SK-N-MC (cell line): ENCODE results near the gene CALN1.
"Not testable (repeated sequence)": the region's sequence is repeated elsewhere in the genome, so short reads cannot be mapped to it uniquely, and the experiment has no call there.

Source experiments
- DNase-seq: peaks from one replicate; pipeline ENCODE4 v3.0.0-alpha.2; 2011; ENCODE audit warnings: low read depth, low spot score
- H3K27ac ChIP-seq: fragments of 200-600 bp; sonication (generic); 2 replicates; pipeline ENCODE4 v1.5.1; 2016; ENCODE audit warnings: mixed run types
- H3K36me3 ChIP-seq: fragments of 200-600 bp; sonication (generic); 2 replicates; pipeline ENCODE4 v1.6.1; 2017; ENCODE audit warnings: antibody characterized with exemption, low read length, mixed read lengths; ENCODE audit not compliant: insufficient read depth
- H3K4me3 ChIP-seq: fragments of 200-600 bp; sonication (generic); 2 replicates; pipeline ENCODE4 v1.5.1; 2016
- H3K9ac ChIP-seq: fragments of 200-600 bp; sonication (generic); 2 replicates; pipeline ENCODE4 v1.8.0; 2017; ENCODE audit warnings: mixed run types, mixed read lengths; ENCODE audit not compliant: insufficient read length
- H3K9me3 ChIP-seq: fragments of 200-600 bp; sonication (generic); 2 replicates; pipeline ENCODE4 v1.6.1; 2017; ENCODE audit warnings: low read depth, mild to moderate bottlenecking, antibody characterized with exemption, low read length, moderate library complexity, mixed read lengths
- EZH2 ChIP-seq: fragments of 200-600 bp; sonication (generic); IDR thresholded peaks from one replicate; pipeline ENCODE4 v1.6.1; 2017; ENCODE audit warnings: antibody characterized with exemption
- FOXP2 ChIP-seq: optimal IDR thresholded peaks from 2 replicates; pipeline ENCODE3; 2011; ENCODE audit warnings: mild to moderate bottlenecking, moderate library complexity; ENCODE audit not compliant: insufficient read depth; ENCODE audit errors: extremely low read length, control extremely low read depth
- POLR2AphosphoS5 ChIP-seq: IDR thresholded peaks from 2 replicates; pipeline ENCODE4 v1.6.1; 2012; ENCODE audit warnings: mild to moderate bottlenecking, low read depth, low read length, borderline replicate concordance

Gene CALN1

GRCh38 chr7:71843676-71844075 is 568.5 kb downstream of the CALN1 start:
- TF ChIP-seq EZH2, result no peak
- no peak for TF ChIP-seq POLR2AphosphoS5
- TF ChIP-seq FOXP2, result no peak
- H3K27ac ChIP-seq, result no peak overlapping the region
- no peak for DNase-seq
- no peak overlapping the region for H3K4me3 ChIP-seq
- no peak overlapping the region for H3K9ac ChIP-seq
- no peaks in the 10 kb centered on the region for H3K36me3 ChIP-seq
- H3K9me3 ChIP-seq, result no peaks in the 10 kb centered on the region

GRCh38 chr7:71842786-71843185 is 569.4 kb downstream of the CALN1 start:
- H3K27ac ChIP-seq, result no peak overlapping the region
- no peak for TF ChIP-seq POLR2AphosphoS5
- no peak for TF ChIP-seq EZH2
- H3K4me3 ChIP-seq, result no peak overlapping the region
- H3K9me3 ChIP-seq, result no peaks in the 10 kb centered on the region
- H3K36me3 ChIP-seq, result no peaks in the 10 kb centered on the region
- no peak overlapping the region for H3K9ac ChIP-seq
- no peak for DNase-seq

- no peak overlapping the region for H3K27ac ChIP-seq
- no peak overlapping the region for H3K9ac ChIP-seq
- H3K9me3 ChIP-seq, result no peaks in the 10 kb centered on the region
- H3K36me3 ChIP-seq, result no peaks in the 10 kb centered on the region
- DNase-seq, result no peak
- no peak overlapping the region for H3K4me3 ChIP-seq
- no peak for TF ChIP-seq POLR2AphosphoS5
- no peak for TF ChIP-seq FOXP2
- TF ChIP-seq EZH2, result no peak
These were observed 569.8 kb downstream of the CALN1 start for GRCh38 chr7:71842381-71842780.

GRCh38 chr7:71835056-71835455 is 577.1 kb downstream of the CALN1 start:
- DNase-seq, result no peak
- Histone ChIP-seq H3K4me3 (no peak overlapping the region), H3K36me3 (no peaks in the 10 kb centered on the region), H3K9ac (no peak overlapping the region), H3K27ac (no peak overlapping the region), H3K9me3 (no peaks in the 10 kb centered on the region)
- TF ChIP-seq POLR2AphosphoS5 (no peak), EZH2 (no peak), FOXP2 (no peak)

GRCh38 chr7:71829515-71829914 is 582.6 kb downstream of the CALN1 start:
- Histone ChIP-seq H3K9me3 (no peaks in the 10 kb centered on the region), H3K27ac (no peak overlapping the region), H3K36me3 (no peaks in the 10 kb centered on the region), H3K4me3 (no peak overlapping the region), H3K9ac (no peak overlapping the region)
- no peak for DNase-seq
- TF ChIP-seq EZH2, result no peak
- TF ChIP-seq FOXP2, result no peak
- no peak for TF ChIP-seq POLR2AphosphoS5

GRCh38 chr7:71828361-71828760 is 583.8 kb downstream of the CALN1 start:
- DNase-seq, result no peak
- no peak for TF ChIP-seq FOXP2
- TF ChIP-seq POLR2AphosphoS5, result no peak
- no peak for TF ChIP-seq EZH2
- H3K27ac ChIP-seq, result no peak overlapping the region
- H3K9me3 ChIP-seq, result no peaks in the 10 kb centered on the region
- H3K4me3 ChIP-seq, result no peak overlapping the region
- no peaks in the 10 kb centered on the region for H3K36me3 ChIP-seq
- H3K9ac ChIP-seq, result no peak overlapping the region

- TF ChIP-seq EZH2, result no peak
- no peaks in the 10 kb centered on the region for H3K36me3 ChIP-seq
- DNase-seq, result no peak
- H3K4me3 ChIP-seq, result no peak overlapping the region
- H3K27ac ChIP-seq, result no peak overlapping the region
- no peak overlapping the region for H3K9ac ChIP-seq
- no peaks in the 10 kb centered on the region for H3K9me3 ChIP-seq
These were observed 586.0 kb downstream of the CALN1 start for GRCh38 chr7:71826141-71826540.

GRCh38 chr7:71824006-71824760 is 588.0 kb downstream of the CALN1 start:
- H3K9ac ChIP-seq, result no peak overlapping the region
- no peak for DNase-seq
- H3K36me3 ChIP-seq, result no peaks in the 10 kb centered on the region
- no peak overlapping the region for H3K27ac ChIP-seq
- H3K9me3 ChIP-seq, result no peaks in the 10 kb centered on the region
- no peak overlapping the region for H3K4me3 ChIP-seq
- TF ChIP-seq EZH2 (no peak), POLR2AphosphoS5 (no peak), FOXP2 (no peak)

- H3K4me3 ChIP-seq, H3K9ac ChIP-seq, H3K9me3 ChIP-seq, H3K27ac ChIP-seq, DNase-seq, H3K36me3 ChIP-seq: not testable (repeated sequence)
These were observed 589.7 kb downstream of the CALN1 start for GRCh38 chr7:71822406-71822805.
